ENCODE results near the gene ANAPC16.
"Not testable (repeated sequence)": the region's sequence is repeated elsewhere in the genome, so short reads cannot be mapped to it uniquely, and the experiment has no call there.

The ANAPC16 gene

DNA sequence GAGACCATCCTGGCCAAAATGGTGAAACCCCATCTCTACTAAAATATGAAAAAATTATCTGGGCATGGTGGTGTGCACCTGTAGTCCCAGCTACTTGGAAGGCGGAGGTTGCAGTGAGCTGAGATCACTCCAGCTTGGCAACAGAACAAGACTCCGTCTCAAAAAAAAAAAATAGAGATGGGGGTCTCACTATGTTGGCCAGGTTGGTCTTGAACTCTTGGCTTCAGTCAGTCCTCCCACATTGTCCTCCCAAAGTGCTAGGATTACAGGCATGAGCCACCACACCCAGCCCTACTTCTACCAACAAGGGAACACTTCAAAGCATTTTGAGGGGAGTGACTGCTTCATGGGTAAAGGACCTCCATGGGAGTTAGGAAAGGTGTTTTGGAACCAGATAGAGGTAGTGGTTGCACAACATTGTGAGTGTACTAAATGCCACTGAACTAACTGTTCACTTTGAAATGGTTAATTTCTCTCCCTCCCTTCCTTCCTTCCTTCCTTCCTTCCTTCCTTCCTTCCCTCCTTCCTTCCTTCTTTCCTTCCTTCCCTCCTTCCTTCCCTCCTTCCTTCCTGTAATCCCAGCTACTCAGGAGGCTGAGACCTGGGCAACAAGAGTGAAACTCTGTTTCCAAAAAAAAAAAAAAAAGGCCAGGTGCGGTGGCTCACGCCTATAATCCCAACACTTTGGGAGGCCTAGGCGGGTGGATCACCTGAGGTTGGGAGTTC is 52.8 kb downstream of the ANAPC16 start:
- not testable (repeated sequence) for H3K36me3 ChIP-seq (ENCODE audit: control insufficient read depth, low read depth, low read length); H3K9ac ChIP-seq (ENCODE audit: low read length); H3K9me3 ChIP-seq (ENCODE audit: control insufficient read depth, low read depth, low read length); H3K27ac ChIP-seq (ENCODE audit: low read length); H3K4me3 ChIP-seq (ENCODE audit: low read length); H3K27me3 ChIP-seq (ENCODE audit: control insufficient read depth, insufficient read depth, low read length)
- H3K4me1 ChIP-seq (ENCODE audit: control insufficient read depth, low read depth, low read length), result peaks cover 33% of the 10 kb centered on the region

DNA sequence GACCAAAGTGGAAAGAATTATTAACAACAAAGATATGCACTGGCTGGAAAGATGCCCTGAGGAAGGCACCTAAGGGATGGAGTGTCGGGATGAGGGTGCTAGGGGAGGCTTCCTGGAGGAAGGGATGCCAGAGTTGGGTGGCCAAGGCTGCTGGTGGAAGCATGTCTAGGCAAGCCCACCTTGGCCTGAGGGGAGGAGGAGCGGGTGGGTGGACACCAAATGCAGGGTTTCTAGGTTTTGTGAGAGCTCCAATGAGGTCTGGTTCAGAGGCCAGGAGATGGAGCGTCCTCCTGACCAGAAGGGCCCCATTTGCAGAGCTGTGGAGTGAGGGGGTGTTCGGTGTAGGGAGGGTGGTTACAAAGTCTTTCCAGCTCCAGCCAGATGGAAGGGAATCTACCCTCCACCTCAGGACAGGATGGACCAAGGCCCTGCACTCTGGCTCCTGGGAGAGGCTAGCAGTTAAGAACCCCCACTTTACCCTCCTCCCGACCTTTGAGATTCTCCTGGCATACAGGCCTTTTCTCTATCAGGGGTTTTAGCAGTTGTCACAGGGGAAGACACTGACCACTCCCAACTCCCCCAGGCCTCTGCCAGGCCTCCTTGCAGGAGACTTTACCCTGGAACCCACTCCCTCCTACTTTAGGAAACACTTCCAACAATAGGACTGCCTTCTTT is 54.9 kb downstream of the ANAPC16 start:
- Histone ChIP-seq H3K4me1 (ENCODE audit: control insufficient read depth, low read depth, low read length) (peaks cover 19% of the 10 kb centered on the region), H3K9ac (ENCODE audit: low read length) (no peak overlapping the region), H3K4me3 (ENCODE audit: low read length) (no peak overlapping the region), H3K27me3 (ENCODE audit: control insufficient read depth, insufficient read depth, low read length) (no peaks in the 10 kb centered on the region), H3K9me3 (ENCODE audit: control insufficient read depth, low read depth, low read length) (no peaks in the 10 kb centered on the region), H3K36me3 (ENCODE audit: control insufficient read depth, low read depth, low read length) (no peaks in the 10 kb centered on the region), H3K27ac (ENCODE audit: low read length) (no peak overlapping the region)

DNA sequence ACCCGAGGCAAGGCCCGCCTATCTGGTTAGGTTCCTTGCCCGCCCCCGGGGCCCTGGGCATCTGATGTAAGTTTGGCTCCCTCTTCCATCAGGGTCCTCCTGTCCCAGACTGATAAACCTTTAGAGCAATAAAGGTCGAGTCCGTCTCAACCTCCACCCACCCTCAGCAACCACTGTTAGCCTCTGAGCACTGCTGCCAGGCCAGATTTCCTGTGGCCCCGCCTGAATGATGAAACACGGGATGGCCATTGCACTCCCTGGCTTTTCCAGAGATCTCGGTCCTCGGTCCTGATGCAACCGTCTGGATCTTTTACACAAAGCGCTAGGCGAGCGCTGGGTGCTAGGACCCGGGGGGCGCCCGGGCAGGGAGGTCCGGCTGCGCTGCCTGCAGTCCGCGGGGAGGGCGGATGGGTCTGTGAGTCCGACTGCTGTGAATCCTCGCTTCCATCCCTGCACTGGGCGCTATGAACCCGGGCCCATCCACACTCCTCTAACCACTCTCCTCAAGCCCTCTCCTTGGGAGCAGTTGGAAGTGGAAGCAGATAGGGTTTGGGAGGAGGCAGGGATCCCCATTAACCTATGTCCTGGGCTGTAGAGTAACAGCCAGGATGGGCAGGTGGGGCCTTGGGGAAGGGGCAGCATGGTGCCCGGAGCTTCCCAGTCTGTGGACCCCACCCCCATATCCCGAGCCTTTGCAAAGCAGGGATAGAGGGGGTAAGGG is 57.0 kb downstream of the ANAPC16 start:
- Histone ChIP-seq H3K9ac (ENCODE audit: low read length) (peak overlapping the region; percentile 90), H3K9me3 (ENCODE audit: control insufficient read depth, low read depth, low read length) (no peaks in the 10 kb centered on the region), H3K4me1 (ENCODE audit: control insufficient read depth, low read depth, low read length) (peaks cover 13% of the 10 kb centered on the region), H3K36me3 (ENCODE audit: control insufficient read depth, low read depth, low read length) (no peaks in the 10 kb centered on the region), H3K4me3 (ENCODE audit: low read length) (peak overlapping the region; percentile 96), H3K27me3 (ENCODE audit: control insufficient read depth, insufficient read depth, low read length) (no peaks in the 10 kb centered on the region), H3K27ac (ENCODE audit: low read length) (peak overlapping the region; percentile 83)

DNA sequence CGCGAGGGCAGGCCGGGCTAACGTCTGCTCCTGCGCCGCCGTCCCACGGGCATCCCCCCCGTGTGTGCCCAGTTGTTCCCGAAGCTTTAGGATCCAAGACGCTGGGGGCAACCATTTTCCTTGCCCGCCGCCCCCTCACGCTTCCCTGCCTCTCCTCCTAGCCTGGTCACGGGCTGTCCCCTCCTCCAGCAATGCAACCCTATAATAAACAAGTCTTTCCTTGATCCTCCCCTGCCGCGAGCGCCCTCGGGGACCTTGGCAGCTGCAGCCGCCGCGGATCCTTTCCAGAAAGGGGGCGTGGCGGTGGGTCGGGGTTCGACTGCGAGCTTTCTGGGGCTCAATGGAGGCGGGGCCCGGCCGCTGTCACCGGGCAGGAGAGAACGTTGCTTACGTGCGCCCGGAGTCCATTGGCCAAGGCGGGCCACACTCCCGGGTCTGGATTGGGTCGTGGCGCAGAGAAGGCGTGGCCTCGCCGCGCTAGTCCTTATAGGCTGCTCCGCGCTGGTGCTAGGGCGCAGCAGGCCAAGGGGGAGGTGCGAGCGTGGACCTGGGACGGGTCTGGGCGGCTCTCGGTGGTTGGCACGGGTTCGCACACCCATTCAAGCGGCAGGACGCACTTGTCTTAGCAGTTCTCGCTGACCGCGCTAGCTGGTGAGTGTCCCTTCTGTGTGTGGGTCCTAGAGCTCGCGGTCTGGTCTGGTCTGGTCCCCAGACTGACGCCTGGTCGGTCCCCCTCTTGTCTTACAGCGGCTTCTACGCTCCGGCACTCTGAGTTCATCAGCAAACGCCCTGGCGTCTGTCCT is 57.8 kb downstream of the ANAPC16 start, which contains the start of gene DDIT4:
Gene DDIT4 (plus strand): TSS at position 515 of the 803 bp plus-strand sequence. CDS start 293 bp downstream, outside the sequence.
- Histone ChIP-seq H3K4me1 (ENCODE audit: control insufficient read depth, low read depth, low read length) (peaks cover 11% of the 10 kb centered on the region), H3K27ac (ENCODE audit: low read length) (peak within 1 kb of the TSS; percentile 83), H3K9me3 (ENCODE audit: control insufficient read depth, low read depth, low read length) (no peaks in the 10 kb centered on the region)

DNA sequence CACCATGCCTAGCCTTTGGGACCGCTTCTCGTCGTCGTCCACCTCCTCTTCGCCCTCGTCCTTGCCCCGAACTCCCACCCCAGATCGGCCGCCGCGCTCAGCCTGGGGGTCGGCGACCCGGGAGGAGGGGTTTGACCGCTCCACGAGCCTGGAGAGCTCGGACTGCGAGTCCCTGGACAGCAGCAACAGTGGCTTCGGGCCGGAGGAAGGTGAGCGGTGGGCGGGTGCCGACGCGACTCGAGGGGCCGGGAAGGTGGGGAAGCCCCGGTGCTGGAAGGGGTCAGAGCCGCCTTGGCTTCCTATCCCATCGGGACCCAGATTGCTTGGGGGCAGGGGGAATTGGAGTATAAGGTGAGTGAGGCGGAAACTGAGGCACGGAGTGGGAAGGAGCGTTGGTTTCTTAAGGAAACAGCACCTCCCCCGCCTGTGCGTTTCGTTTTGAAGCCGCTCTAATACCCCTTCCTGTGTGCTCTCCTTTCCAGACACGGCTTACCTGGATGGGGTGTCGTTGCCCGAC is 58.5 kb downstream of the ANAPC16 start:
- Histone ChIP-seq H3K4me1 (ENCODE audit: control insufficient read depth, low read depth, low read length) (peaks cover 11% of the 10 kb centered on the region), H3K9me3 (ENCODE audit: control insufficient read depth, low read depth, low read length) (no peaks in the 10 kb centered on the region), H3K4me3 (ENCODE audit: low read length) (peak overlapping the region; percentile 96), H3K27me3 (ENCODE audit: control insufficient read depth, insufficient read depth, low read length) (no peaks in the 10 kb centered on the region), H3K9ac (ENCODE audit: low read length) (peak overlapping the region; percentile 84), H3K27ac (ENCODE audit: low read length) (no peak overlapping the region), H3K36me3 (ENCODE audit: control insufficient read depth, low read depth, low read length) (no peaks in the 10 kb centered on the region)

More for the DNA sequence above, 57.8 kb downstream of the ANAPC16 start, which contains the start of gene DDIT4:
- peak within 1 kb of the TSS; percentile 96 for H3K4me3 ChIP-seq (ENCODE audit: low read length)
- H3K36me3 ChIP-seq (ENCODE audit: control insufficient read depth, low read depth, low read length), result no peaks in the 10 kb centered on the region
- H3K27me3 ChIP-seq (ENCODE audit: control insufficient read depth, insufficient read depth, low read length), result no peaks in the 10 kb centered on the region
- peak within 1 kb of the TSS; percentile 90 for H3K9ac ChIP-seq (ENCODE audit: low read length)

DNA sequence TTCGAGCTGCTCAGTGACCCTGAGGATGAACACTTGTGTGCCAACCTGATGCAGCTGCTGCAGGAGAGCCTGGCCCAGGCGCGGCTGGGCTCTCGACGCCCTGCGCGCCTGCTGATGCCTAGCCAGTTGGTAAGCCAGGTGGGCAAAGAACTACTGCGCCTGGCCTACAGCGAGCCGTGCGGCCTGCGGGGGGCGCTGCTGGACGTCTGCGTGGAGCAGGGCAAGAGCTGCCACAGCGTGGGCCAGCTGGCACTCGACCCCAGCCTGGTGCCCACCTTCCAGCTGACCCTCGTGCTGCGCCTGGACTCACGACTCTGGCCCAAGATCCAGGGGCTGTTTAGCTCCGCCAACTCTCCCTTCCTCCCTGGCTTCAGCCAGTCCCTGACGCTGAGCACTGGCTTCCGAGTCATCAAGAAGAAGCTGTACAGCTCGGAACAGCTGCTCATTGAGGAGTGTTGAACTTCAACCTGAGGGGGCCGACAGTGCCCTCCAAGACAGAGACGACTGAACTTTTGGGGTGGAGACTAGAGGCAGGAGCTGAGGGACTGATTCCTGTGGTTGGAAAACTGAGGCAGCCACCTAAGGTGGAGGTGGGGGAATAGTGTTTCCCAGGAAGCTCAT is 59.0 kb downstream of the ANAPC16 start:
- Histone ChIP-seq H3K9ac (ENCODE audit: low read length) (peak overlapping the region; percentile 84), H3K4me3 (ENCODE audit: low read length) (peak overlapping the region; percentile 96), H3K9me3 (ENCODE audit: control insufficient read depth, low read depth, low read length) (no peaks in the 10 kb centered on the region), H3K27me3 (ENCODE audit: control insufficient read depth, insufficient read depth, low read length) (no peaks in the 10 kb centered on the region), H3K36me3 (ENCODE audit: control insufficient read depth, low read depth, low read length) (no peaks in the 10 kb centered on the region), H3K27ac (ENCODE audit: low read length) (no peak overlapping the region), H3K4me1 (ENCODE audit: control insufficient read depth, low read depth, low read length) (peaks cover 11% of the 10 kb centered on the region)

DNA sequence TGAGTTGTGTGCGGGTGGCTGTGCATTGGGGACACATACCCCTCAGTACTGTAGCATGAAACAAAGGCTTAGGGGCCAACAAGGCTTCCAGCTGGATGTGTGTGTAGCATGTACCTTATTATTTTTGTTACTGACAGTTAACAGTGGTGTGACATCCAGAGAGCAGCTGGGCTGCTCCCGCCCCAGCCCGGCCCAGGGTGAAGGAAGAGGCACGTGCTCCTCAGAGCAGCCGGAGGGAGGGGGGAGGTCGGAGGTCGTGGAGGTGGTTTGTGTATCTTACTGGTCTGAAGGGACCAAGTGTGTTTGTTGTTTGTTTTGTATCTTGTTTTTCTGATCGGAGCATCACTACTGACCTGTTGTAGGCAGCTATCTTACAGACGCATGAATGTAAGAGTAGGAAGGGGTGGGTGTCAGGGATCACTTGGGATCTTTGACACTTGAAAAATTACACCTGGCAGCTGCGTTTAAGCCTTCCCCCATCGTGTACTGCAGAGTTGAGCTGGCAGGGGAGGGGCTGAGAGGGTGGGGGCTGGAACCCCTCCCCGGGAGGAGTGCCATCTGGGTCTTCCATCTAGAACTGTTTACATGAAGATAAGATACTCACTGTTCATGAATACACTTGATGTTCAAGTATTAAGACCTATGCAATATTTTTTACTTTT is 59.7 kb downstream of the ANAPC16 start:
- Histone ChIP-seq H3K27me3 (ENCODE audit: control insufficient read depth, insufficient read depth, low read length) (no peaks in the 10 kb centered on the region), H3K4me3 (ENCODE audit: low read length) (peak overlapping the region; percentile 96), H3K9me3 (ENCODE audit: control insufficient read depth, low read depth, low read length) (no peaks in the 10 kb centered on the region), H3K36me3 (ENCODE audit: control insufficient read depth, low read depth, low read length) (no peaks in the 10 kb centered on the region), H3K27ac (ENCODE audit: low read length) (no peak overlapping the region), H3K4me1 (ENCODE audit: control insufficient read depth, low read depth, low read length) (peaks cover 11% of the 10 kb centered on the region), H3K9ac (ENCODE audit: low read length) (no peak overlapping the region)

DNA sequence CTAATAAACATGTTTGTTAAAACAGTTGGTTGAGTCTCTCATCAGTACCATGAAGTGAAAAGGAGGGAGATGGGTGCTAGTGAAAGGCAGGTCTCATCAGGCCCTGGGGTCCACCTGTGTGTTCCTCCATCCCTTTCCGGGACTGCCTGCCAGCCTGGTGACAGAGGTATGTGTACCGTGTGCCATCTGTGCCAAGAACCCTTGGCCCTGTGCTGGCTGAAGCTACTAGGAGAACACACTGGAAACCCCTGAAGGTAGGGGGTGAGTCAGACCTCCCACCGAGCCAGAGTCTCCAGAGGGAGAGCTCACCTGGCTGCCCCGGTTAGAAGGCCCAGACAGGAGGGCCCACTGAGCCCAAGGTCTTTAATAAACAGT is 60.2 kb downstream of the ANAPC16 start:
- H3K9ac ChIP-seq (ENCODE audit: low read length), result no peak overlapping the region
- peaks cover 11% of the 10 kb centered on the region for H3K4me1 ChIP-seq (ENCODE audit: control insufficient read depth, low read depth, low read length)
- H3K9me3 ChIP-seq (ENCODE audit: control insufficient read depth, low read depth, low read length), result no peaks in the 10 kb centered on the region
- no peaks in the 10 kb centered on the region for H3K36me3 ChIP-seq (ENCODE audit: control insufficient read depth, low read depth, low read length)
- no peak overlapping the region for H3K27ac ChIP-seq (ENCODE audit: low read length)
- H3K27me3 ChIP-seq (ENCODE audit: control insufficient read depth, insufficient read depth, low read length), result no peaks in the 10 kb centered on the region
- peak overlapping the region; percentile 96 for H3K4me3 ChIP-seq (ENCODE audit: low read length)

DNA sequence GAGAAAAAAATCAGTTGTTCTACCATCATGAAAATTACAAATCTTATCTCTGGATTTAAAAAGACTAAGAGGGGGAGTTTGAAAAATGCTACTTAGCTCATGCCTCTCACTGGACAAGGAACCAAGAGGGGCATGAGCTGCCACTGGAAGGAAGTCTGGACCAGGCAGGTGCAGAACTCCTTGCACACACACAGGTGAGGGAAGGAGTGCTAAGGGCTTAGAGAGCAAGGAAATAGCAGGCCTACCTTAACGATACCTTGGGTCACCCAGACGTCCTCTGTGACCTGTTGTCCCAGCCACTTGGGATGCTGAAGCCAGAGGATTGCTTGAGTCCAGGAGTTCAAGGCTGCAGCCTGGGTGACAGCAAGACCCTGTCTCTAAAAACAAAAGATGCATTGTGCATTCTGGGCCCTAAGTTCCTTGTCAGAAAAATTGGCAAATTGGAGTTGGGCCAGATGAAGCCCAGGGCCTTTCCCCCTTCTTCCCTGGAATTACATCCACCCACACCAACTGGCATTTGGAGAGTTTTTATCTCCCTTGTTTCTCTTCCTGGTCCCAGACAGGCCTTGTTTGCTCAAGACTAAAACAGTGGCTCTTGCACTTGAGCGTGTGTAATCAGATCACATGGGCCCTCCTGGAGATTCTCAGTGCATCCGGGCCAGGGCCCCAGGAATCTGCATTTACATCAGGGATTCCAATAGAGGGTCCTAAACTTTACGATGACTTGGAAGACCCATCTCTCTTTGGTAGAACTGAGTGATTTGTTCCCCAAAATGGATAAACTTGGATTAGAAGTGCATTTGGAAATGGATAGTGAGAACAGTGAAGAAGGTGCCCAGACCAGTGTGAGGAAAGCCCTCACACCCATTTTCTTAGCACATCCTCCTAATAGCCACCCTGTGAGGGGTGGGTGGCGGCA is 60.9 kb downstream of the ANAPC16 start:
- H3K4me3 ChIP-seq (ENCODE audit: low read length), result no peak overlapping the region
- no peaks in the 10 kb centered on the region for H3K36me3 ChIP-seq (ENCODE audit: control insufficient read depth, low read depth, low read length)
- no peak overlapping the region for H3K27ac ChIP-seq (ENCODE audit: low read length)
- no peaks in the 10 kb centered on the region for H3K27me3 ChIP-seq (ENCODE audit: control insufficient read depth, insufficient read depth, low read length)
- no peaks in the 10 kb centered on the region for H3K9me3 ChIP-seq (ENCODE audit: control insufficient read depth, low read depth, low read length)
- no peak overlapping the region for H3K9ac ChIP-seq (ENCODE audit: low read length)
- H3K4me1 ChIP-seq (ENCODE audit: control insufficient read depth, low read depth, low read length), result peaks cover 11% of the 10 kb centered on the region
